Measurements from ENCODE around the gene NEK10. TPM values are rescaled to one million over a fixed set of nuclear protein-coding genes. Genes with fewer than 3 reads are reported as not detected.

Gene NEK10
- total RNA-seq, 4 donors from 2014 or later = 1.6 to 2.6 (median 2.0) TPM

GRCh38 chr3:27254896-27255295 is 114.3 kb downstream of the NEK10 start:
- Histone ChIP-seq H3K36me3 (no peaks in the 10 kb centered on the region), H3K4me1 (no peaks in the 10 kb centered on the region), H3K27ac (no peak overlapping the region), H3K4me3 (replicated peaks in 1 of 3) (no peak overlapping the region), H3K9me3 (no peaks in the 10 kb centered on the region), H3K27me3 (no peaks in the 10 kb centered on the region)
- no peak for DNase-seq
- 78 to 92% methylated on average over 1 of the region's 1 CpG for WGBS, 2 donors
- intact Hi-C loops (cut with DNase I) = no loop called here
- TF ChIP-seq POLR2A (IDR thresholded peaks at IDR 0.05) = no peak
- TF ChIP-seq, protein P1, sequence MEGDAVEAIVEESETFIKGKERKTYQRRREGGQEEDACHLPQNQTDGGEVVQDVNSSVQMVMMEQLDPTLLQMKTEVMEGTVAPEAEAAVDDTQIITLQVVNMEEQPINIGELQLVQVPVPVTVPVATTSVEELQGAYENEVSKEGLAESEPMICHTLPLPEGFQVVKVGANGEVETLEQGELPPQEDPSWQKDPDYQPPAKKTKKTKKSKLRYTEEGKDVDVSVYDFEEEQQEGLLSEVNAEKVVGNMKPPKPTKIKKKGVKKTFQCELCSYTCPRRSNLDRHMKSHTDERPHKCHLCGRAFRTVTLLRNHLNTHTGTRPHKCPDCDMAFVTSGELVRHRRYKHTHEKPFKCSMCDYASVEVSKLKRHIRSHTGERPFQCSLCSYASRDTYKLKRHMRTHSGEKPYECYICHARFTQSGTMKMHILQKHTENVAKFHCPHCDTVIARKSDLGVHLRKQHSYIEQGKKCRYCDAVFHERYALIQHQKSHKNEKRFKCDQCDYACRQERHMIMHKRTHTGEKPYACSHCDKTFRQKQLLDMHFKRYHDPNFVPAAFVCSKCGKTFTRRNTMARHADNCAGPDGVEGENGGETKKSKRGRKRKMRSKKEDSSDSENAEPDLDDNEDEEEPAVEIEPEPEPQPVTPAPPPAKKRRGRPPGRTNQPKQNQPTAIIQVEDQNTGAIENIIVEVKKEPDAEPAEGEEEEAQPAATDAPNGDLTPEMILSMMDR (IDR thresholded peaks at IDR 0.05) = no peak

- intact Hi-C loops (cut with DNase I) = no loop called here
- Histone ChIP-seq H3K27me3 (no peaks in the 10 kb centered on the region), H3K36me3 (no peaks in the 10 kb centered on the region), H3K27ac (no peak overlapping the region), H3K4me3 (replicated peaks in 1 of 3) (no peak overlapping the region), H3K9me3 (no peaks in the 10 kb centered on the region), H3K4me1 (no peaks in the 10 kb centered on the region)
- TF ChIP-seq POLR2A (IDR thresholded peaks at IDR 0.05) = no peak
- TF ChIP-seq, protein P1 (IDR thresholded peaks at IDR 0.05) = peak in 1 of 6 experiments; percentile 17
- no peak for DNase-seq
- WGBS, 2 donors = 43 to 50% methylated on average over 7 of the region's 7 CpGs
Measured at GRCh38 chr3:27253831-27254230, 115.4 kb downstream of the NEK10 start.

GRCh38 chr3:27253391-27253790 is 115.8 kb downstream of the NEK10 start:
- Histone ChIP-seq H3K27ac (no peak overlapping the region), H3K4me1 (no peaks in the 10 kb centered on the region), H3K9me3 (no peaks in the 10 kb centered on the region), H3K4me3 (replicated peaks in 1 of 3) (no peak overlapping the region), H3K27me3 (no peaks in the 10 kb centered on the region), H3K36me3 (no peaks in the 10 kb centered on the region)
- WGBS, 2 donors = 54 to 71% methylated on average over 1 of the region's 1 CpG
- DNase-seq = no peak
- no peak for TF ChIP-seq POLR2A (IDR thresholded peaks at IDR 0.05)
- TF ChIP-seq, protein P1 (IDR thresholded peaks at IDR 0.05) = no peak
- intact Hi-C loops (cut with DNase I) = no loop called here

DNA sequence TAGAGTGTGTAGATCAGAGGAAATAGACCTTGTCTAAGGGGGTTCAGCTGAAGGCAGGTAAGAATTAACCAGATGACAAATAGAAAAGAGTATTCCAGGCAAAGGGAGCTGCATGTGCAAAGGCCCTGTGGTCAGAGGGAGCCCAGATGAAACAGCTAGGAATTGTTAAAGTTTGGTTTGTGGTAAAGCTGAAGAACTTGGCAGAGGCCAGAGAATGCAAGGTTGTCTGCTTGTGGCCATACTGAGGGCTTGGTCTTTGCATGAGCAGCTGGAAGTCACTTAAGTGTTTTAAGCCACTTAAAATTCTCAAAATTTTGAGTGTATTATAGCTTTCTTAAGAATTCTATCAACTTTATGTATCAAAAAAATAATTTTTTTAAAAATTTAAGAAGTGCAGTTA is 116.5 kb downstream of the NEK10 start:
- intact Hi-C loops (cut with DNase I) = no loop called here
- H3K27ac ChIP-seq = no peak overlapping the region

GRCh38 chr3:27244374-27244773 is 124.8 kb downstream of the NEK10 start:
- DNase-seq = no peak
- no peaks in the 10 kb centered on the region for H3K4me1 ChIP-seq
- WGBS, 2 donors = 86 to 89% methylated on average over 2 of the region's 2 CpGs
- H3K36me3 ChIP-seq = no peaks in the 10 kb centered on the region
- H3K27ac ChIP-seq = no peak overlapping the region
- TF ChIP-seq POLR2A (IDR thresholded peaks at IDR 0.05) = no peak
- TF ChIP-seq, protein P1 (IDR thresholded peaks at IDR 0.05) = no peak
- intact Hi-C loops (cut with DNase I) = no loop called here
- H3K9me3 ChIP-seq = no peaks in the 10 kb centered on the region
- H3K27me3 ChIP-seq = no peaks in the 10 kb centered on the region
- no peak overlapping the region for H3K4me3 ChIP-seq (replicated peaks in 1 of 3)

More for the DNA sequence above, 116.5 kb downstream of the NEK10 start:
- no peak overlapping the region for H3K4me3 ChIP-seq (replicated peaks in 1 of 3)
- no peaks in the 10 kb centered on the region for H3K4me1 ChIP-seq
- H3K9me3 ChIP-seq = no peaks in the 10 kb centered on the region
- no peak for TF ChIP-seq POLR2A (IDR thresholded peaks at IDR 0.05)
- TF ChIP-seq, protein P1 (IDR thresholded peaks at IDR 0.05) = no peak
- H3K36me3 ChIP-seq = no peaks in the 10 kb centered on the region
- H3K27me3 ChIP-seq = no peaks in the 10 kb centered on the region
- no peak for DNase-seq

Data from thyroid gland (tissue), 4 donors.